Raji (cell line): ENCODE measurements around the gene TM9SF4.

Experiments
- POLR2A ChIP-seq: IDR thresholded peaks from 2 replicates; pipeline ENCODE4 v1.6.1; 2011; ENCODE audit warnings: low read depth, low read length, control low read depth; ENCODE audit not compliant: insufficient read depth

The TM9SF4 gene

DNA sequence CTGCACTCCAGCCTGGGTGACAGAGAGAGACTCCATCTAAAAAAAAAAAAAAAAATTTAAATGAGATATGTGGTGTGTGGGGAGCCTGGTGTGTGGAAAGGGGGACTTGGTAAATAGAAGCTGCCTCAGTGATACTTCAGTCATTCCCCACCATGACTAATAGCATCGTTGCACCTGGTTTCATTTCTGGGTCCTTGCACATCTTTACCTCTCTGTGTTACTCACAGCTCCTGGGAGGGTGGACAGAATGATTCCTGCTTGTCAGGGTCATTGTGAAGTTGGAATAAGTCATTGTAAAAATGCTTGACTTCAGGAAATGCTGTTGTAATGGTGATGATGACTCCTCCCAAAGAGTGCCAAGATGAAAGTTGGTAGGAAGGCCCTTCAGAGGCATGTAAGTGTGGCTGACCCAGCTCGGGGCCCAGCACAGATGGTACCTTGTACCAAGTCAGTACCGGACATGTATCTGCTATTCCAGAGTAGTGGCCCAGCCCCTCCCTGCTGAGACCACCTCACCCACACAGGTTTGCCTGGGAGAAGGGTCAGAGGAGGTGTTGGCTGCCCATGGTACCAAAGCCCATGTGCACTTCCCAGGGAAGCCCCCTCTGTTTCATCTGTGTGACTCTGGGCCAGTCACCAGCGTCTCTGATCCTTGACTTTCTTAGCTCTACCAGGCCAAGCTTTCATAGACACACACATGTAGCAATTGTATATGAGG lies 49.6 kb downstream of the TM9SF4 start:
- no peak for TF ChIP-seq POLR2A

GRCh38 chr20:32159766-32160221 lies 50.3 kb downstream of the TM9SF4 start:
- TF ChIP-seq POLR2A, result no peak

- TF ChIP-seq POLR2A, result no peak
These were observed 50.8 kb downstream of the TM9SF4 start for GRCh38 chr20:32160341-32160740.

DNA sequence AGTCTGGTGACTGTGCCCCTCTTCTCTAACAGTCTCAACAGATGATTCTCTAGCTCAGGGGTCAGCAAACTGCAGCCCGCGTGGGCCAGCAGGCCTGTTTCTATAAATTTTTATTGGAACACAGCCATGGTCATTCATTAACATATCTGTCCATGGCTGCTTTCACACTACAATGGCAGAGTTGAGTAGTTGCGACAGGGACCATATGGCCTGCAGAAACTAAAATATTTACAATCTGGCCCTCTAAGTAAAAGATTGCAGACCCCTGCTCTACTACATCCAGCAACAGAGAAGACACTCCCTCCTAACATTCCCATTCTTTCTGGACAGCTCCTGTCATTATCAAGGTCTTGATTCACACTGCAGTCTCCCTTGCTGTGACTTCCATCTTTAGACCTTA lies 52.8 kb downstream of the TM9SF4 start:
- no peak for TF ChIP-seq POLR2A

GRCh38 chr20:32163951-32164350 lies 54.4 kb downstream of the TM9SF4 start:
- no peak for TF ChIP-seq POLR2A

- no peak for TF ChIP-seq POLR2A
These were observed 55.6 kb downstream of the TM9SF4 start for GRCh38 chr20:32164984-32165735.

DNA sequence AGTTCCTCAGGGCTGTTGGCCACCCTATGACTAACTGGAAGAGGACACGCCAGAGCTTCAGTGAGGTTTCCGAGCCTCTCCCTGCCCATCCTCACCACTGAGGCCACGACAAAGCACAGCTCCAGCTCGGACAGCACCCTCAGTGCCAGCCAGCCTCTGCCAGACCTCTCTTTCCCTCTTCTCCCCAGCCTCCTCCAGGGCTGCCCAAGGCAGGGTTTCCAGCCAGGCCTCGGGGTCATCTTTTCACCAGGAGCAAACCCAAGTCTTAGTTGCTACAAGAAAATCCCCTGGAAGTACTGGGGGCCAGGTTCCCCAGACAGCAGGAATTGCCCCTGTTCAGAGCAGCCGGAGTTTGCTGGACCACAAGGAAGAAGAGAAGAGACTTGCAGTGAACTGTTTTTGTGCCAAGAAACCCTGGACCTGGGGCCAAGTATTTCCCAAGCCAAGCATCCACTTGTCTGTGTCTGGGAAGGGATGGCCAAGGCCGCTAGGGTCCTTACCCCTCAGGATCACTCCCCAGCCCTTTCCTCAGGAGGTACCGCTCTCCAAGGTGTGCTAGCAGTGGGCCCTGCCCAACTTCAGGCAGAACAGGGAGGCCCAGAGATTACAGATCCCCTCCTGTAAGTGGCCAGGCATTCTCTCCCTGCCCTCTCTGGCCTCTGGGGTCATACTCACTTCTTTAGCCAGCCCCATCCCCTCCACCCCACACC lies 56.5 kb downstream of the TM9SF4 start:
- no peak for TF ChIP-seq POLR2A

DNA sequence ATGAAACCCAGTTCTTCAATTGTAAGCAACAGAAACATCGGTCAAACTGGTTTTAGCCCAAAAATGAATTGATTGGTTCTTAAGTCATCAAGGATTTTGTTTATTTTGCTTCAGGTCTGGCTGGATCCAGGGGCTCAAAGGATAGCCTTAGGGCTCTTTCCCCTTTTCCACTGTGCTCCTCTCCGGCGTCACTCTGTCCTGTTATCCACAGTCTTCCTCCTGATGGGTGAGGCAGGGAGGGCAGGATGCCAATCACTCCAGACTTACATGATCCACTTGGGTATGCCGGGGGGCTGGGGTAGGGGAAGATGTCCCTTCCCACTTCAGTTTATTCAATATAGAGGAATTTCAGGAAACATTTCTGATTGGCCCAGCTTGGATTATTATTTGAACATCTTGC lies 58.0 kb downstream of the TM9SF4 start:
- no peak for TF ChIP-seq POLR2A

DNA sequence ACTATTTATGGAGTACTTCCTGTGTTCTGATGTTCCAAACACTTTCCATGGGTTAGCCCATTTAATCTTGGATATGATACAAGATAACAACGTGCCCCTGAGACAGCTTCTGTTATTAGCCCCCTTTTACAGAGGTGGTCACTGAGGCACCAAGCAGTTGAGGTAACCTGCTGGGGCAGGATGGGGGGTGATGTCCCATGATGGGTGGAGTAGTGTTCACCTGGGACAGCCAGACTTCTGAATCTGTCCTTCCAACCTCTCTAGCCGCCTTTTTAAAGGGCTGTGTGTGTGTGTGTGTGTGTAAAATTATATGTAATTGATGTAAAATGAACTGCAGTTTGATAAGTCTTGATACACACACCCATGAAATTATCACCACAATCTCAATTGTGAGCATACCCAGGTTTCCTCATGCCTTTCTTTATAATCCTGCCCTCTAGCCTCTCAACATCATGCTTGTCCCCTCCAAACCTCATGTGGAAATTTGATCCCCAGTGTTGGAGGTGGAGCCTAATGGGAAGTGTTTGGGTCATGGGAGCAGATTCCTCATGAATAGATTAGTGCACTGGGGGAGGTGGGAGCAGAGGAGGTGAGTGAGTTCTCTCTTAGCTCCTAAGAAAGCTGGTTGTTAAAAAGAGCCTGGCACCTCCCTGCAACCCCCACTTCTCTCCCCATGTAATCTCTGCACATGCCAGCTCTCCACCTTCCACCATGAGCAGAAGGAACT lies 58.8 kb downstream of the TM9SF4 start:
- TF ChIP-seq POLR2A, result no peak

DNA sequence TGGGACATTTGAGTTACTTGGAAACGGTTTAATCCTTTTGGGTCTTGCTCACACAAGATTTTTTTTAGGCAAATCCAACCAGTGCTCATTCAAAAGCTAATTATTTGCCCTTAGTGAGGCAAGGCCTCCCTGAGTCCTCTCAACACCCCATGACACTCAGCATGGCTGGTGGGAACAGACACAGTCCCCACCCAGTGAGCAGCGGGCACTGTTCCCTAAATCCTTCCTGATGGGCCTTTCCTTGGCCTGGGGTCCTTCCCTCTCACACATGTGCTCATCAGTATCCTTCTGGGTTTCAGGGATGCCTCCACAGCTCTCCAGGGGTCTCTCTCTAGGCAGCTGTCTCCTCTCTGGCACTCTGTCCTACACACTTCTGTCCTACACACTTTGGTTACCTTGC lies 70.0 kb downstream of the TM9SF4 start:
- no peak for TF ChIP-seq POLR2A

- no peak for TF ChIP-seq POLR2A
These were observed 70.4 kb downstream of the TM9SF4 start for GRCh38 chr20:32179934-32180333.

DNA sequence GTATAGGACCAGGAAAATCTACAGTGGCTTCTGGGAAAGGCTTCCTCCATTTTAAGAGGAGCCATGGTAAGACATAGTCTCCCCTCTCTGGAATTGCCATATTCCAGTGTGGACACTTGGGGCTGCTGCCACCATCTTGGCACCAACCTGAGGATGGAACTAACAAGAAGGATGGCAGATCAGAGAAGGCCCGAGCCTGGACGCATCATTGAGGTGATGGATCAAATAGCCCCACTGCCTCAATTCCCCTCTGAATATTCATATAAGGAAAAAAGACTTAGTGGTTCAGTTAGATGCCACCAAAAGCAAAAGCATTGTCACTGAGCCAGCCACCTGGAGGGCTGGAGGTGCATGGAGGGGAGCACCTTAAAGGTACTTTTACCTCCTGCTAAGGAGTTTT lies 72.1 kb downstream of the TM9SF4 start:
- no peak for TF ChIP-seq POLR2A

GRCh38 chr20:32183947-32184635 lies 74.6 kb downstream of the TM9SF4 start:
- no peak for TF ChIP-seq POLR2A

DNA sequence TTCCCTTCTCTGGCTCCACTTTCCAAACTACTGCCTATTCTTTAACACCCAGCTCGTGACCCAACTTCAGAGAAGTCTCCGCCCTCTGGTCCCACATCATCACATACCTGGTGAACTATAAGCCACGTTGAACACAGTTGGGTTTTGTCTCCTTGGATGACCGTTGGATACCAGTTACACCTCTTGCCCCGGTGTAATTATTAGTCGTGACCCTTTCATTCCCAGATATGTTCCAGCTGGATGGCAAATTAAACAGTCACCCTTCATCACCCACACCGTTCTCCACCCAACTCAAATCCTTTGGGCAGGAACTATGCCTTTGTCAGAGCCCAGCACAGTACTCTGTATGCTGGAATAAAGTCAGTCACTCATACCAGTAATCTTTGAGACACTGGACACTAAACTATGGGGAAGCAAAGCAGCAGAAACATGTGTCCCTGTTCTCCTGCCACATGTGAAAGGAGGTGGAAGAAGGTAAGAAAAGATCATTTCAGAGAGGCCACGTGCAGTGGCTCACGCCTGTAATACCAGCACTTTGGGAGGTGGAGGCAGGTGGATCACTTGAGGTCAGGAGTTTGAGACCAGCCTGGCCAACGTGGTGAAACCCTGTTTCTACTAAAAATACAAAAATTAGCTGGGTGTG lies 75.6 kb downstream of the TM9SF4 start:
- no peak for TF ChIP-seq POLR2A

- no peak for TF ChIP-seq POLR2A
These were observed 77.0 kb downstream of the TM9SF4 start for GRCh38 chr20:32186506-32186905.
